AG04449 (cell line): ENCODE data around the gene MBNL1.

Experiments used
- CTCF ChIA-PET: fragments of 350-600 bp; formaldehyde crosslinking; extraction: SDS; loops from one replicate; lab custom pipeline; 2021; ENCODE audit warnings: antibody characterized with exemption; lab: Yijun Ruan, JAX
- POLR2A ChIA-PET: fragments of 400-600, 350-600 bp; formaldehyde crosslinking; extraction: SDS; loops from one replicate; lab custom pipeline; 2020; ENCODE audit warnings: antibody characterized with exemption, inconsistent platforms; lab: Yijun Ruan, JAX
- DNase-seq: peaks from one replicate; pipeline ENCODE4 v3.0.0-alpha.2; 2010; ENCODE audit warnings: low read depth, low spot score
- H3K4me3 ChIP-seq: 2 replicates; pipeline ENCODE4 v1.5.1; 2011; ENCODE audit warnings: low read depth, mild to moderate bottlenecking, control low read depth, low read length
- TF ChIP-seq, protein P1 (sequence below): IDR thresholded peaks from one replicate; pipeline ENCODE4 v1.5.1; 2011; ENCODE audit warnings: mild to moderate bottlenecking, moderate library complexity, low read length, control low read depth, inconsistent platforms; ENCODE audit not compliant: insufficient read depth; ENCODE audit errors: missing control alignments

Gene MBNL1

DNA sequence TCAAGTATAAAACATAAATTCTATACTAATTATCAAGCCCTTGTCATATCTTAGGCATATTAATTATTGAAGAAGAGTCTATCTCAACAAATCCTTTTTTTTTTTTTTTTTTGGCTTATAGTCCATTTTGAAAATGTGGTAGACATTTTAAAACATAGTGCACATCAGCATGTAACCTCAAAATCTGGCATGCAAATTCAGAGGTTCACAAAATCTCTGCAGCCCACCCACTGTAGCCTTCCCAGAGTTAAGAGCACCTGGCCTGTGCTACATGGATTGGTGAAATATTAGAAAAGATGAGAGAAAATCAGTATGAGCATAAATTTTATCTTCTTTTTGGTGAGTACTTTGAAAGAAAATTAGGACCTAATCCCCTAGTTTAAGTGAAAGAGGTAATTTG, 84.8 kb downstream of the MBNL1 start:
- no peak for DNase-seq
- TF ChIP-seq, protein P1, sequence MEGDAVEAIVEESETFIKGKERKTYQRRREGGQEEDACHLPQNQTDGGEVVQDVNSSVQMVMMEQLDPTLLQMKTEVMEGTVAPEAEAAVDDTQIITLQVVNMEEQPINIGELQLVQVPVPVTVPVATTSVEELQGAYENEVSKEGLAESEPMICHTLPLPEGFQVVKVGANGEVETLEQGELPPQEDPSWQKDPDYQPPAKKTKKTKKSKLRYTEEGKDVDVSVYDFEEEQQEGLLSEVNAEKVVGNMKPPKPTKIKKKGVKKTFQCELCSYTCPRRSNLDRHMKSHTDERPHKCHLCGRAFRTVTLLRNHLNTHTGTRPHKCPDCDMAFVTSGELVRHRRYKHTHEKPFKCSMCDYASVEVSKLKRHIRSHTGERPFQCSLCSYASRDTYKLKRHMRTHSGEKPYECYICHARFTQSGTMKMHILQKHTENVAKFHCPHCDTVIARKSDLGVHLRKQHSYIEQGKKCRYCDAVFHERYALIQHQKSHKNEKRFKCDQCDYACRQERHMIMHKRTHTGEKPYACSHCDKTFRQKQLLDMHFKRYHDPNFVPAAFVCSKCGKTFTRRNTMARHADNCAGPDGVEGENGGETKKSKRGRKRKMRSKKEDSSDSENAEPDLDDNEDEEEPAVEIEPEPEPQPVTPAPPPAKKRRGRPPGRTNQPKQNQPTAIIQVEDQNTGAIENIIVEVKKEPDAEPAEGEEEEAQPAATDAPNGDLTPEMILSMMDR = no peak
- H3K4me3 ChIP-seq = no peak overlapping the region
- POLR2A ChIA-PET = no interaction called here
- CTCF ChIA-PET = no interaction called here

GRCh38 chr3:152355744-152356665, 87.3 kb downstream of the MBNL1 start:
- H3K4me3 ChIP-seq = no peak overlapping the region
- TF ChIP-seq, protein P1 = no peak
- ChIA-PET POLR2A (no interaction called here), CTCF (no interaction called here)
- no peak for DNase-seq

DNA sequence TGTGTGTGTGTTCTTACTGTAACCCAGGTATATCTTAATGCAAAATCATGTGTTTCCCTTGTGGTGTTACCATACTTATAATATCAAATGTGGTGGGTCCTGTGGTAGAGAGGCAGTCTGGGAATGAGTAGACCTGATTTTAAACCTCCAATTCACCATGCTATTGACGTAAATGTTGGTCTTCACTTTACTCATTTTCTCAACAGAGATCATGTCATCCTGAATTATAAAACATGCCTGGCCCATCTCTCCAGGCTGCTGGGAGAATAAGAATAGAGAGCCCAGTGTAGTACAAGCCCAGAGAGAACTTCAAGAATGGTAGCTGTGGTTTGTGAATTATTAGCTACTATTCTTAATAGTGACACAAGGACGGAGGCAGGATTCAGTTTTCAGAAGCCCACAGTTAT, 88.1 kb downstream of the MBNL1 start:
- H3K4me3 ChIP-seq = no peak overlapping the region
- ChIA-PET POLR2A (no interaction called here), CTCF (interaction anchor here (0.8 kb wide), 1 partner anchor 13 kb away, joined by 3 read pairs; no protein-coding TSS in a partner anchor)
- TF ChIP-seq, protein P1 = no peak
- no peak for DNase-seq

- DNase-seq = no peak
- POLR2A ChIA-PET = no interaction called here
- CTCF ChIA-PET = interaction anchor here (0.8 kb wide), 1 partner anchor 12 kb away, joined by 3 read pairs; no protein-coding TSS in a partner anchor
- TF ChIP-seq, protein P1 = no peak
- no peak overlapping the region for H3K4me3 ChIP-seq
Observed at GRCh38 chr3:152357587-152357986, 88.9 kb downstream of the MBNL1 start.

GRCh38 chr3:152359385-152360248, 90.9 kb downstream of the MBNL1 start:
- TF ChIP-seq, protein P1 = no peak
- ChIA-PET CTCF (interaction anchor here (1.3 to 1.9 kb wide), 3 partner anchors 9 to 83 kb away, joined by 3 to 6 read pairs (median 4); no protein-coding TSS in a partner anchor), POLR2A (interaction anchor here (0.5 kb wide), 1 partner anchor 40 kb away, joined by 3 read pairs; no protein-coding TSS in a partner anchor)
- DNase-seq = no peak
- no peak overlapping the region for H3K4me3 ChIP-seq
